ENCODE measurements around the gene KIF5B. TPM values are rescaled to one million over a fixed set of nuclear protein-coding genes. Genes with fewer than 3 reads are reported as not detected.

KIF5B gene
- total and polyA plus RNA-seq, 9 of the 15 experiments (the other 6 are each of a cell fraction or from before 2014, with no cell fraction given): 24.4 to 94.4 (median 68.9) TPM

- TF ChIP-seq PATZ1 (CRISPR knock-in tag; IDR thresholded peaks at IDR 0.05; ENCODE audit: borderline replicate concordance) (no peak), TAL1 (IDR thresholded peaks at IDR 0.05) (peak; percentile 99), DACH1 (IDR thresholded peaks at IDR 0.05; ENCODE audit: partially characterized antibody) (peak; percentile 77), NR4A1 (CRISPR knock-in tag; IDR thresholded peaks at IDR 0.05) (no peak), NR4A1 (tag; IDR thresholded peaks at IDR 0.05) (peak; percentile 90), CBX3 (IDR thresholded peaks at IDR 0.05; ENCODE audit: borderline replicate concordance in 1 of 2, low read length in 2 of 2) (peak in 1 of 2 experiments; percentile 97; a peak in 1 of 3 replicates), ARID3B (CRISPR knock-in tag; IDR thresholded peaks at IDR 0.05; ENCODE audit: borderline replicate concordance) (no peak), ZNF766 (CRISPR knock-in tag; conservative IDR thresholded peaks at IDR 0.05) (peak; percentile 93), PHTF2 (CRISPR knock-in tag; IDR thresholded peaks at IDR 0.05) (no peak), RB1 (IDR thresholded peaks at IDR 0.05; ENCODE audit: low read depth) (peak; percentile 55), FOSL1 (tag; conservative IDR thresholded peaks at IDR 0.05) (peak; percentile 81), SIRT6 (IDR thresholded peaks at IDR 0.05; ENCODE audit: low read depth, low read length) (no peak), HEY1 (CRISPR knock-in tag; IDR thresholded peaks at IDR 0.05; ENCODE audit: borderline replicate concordance) (no peak), C11orf30 (IDR thresholded peaks at IDR 0.05; ENCODE audit: low read depth) (peak; percentile 75), BCOR (IDR thresholded peaks at IDR 0.05) (peak; percentile 93), RBM22 (IDR thresholded peaks at IDR 0.05; ENCODE audit: low read depth, low read length, poor library complexity, severe bottlenecking) (no peak), SP2 (IDR thresholded peaks at IDR 0.05; ENCODE audit: extremely low read depth, low read depth, low read length, poor library complexity, severe bottlenecking) (no peak), EGR1 (conservative IDR thresholded peaks at IDR 0.05) (peak; percentile 37; the same call in 1 of the 2 replicates), FOXA3 (CRISPR knock-in tag; conservative IDR thresholded peaks at IDR 0.05 in 1 of 2, IDR thresholded peaks at IDR 0.05 in 1 of 2) (peak; percentile 99 to 100), ELF2 (CRISPR knock-in tag; IDR thresholded peaks at IDR 0.05) (no peak), ZBED1 (IDR thresholded peaks at IDR 0.05) (peak; percentile 91; the same call in 1 of the 2 replicates), HDAC1 (IDR thresholded peaks at IDR 0.05) (peak; percentile 64 to 97; a peak in 3 of 4 replicates), CBX8 (IDR thresholded peaks at IDR 0.05; ENCODE audit: borderline replicate concordance, extremely low read depth, low read depth, low read length, poor library complexity, severe bottlenecking) (no peak)
- TF ChIP-seq, protein P1, sequence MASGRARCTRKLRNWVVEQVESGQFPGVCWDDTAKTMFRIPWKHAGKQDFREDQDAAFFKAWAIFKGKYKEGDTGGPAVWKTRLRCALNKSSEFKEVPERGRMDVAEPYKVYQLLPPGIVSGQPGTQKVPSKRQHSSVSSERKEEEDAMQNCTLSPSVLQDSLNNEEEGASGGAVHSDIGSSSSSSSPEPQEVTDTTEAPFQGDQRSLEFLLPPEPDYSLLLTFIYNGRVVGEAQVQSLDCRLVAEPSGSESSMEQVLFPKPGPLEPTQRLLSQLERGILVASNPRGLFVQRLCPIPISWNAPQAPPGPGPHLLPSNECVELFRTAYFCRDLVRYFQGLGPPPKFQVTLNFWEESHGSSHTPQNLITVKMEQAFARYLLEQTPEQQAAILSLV (tag; IDR thresholded peaks at IDR 0.05): no peak
Observed at GRCh38 chr10:31972519-31973041, 83.6 kb downstream of the KIF5B start (continued).

Data from K562 (cell line).